ENCODE data around the gene IGFALS. TPM values are rescaled to one million over a fixed set of nuclear protein-coding genes. Genes with fewer than 3 reads are reported as not detected.

Gene IGFALS
- total RNA-seq, 1 experiment from 2014 or later = not detected

- Histone ChIP-seq H3K9me2 (ENCODE audit: insufficient read depth) (no peaks in the 10 kb centered on the region), H3K27ac (peak overlapping the region; percentile 77), H3K27me3 (ENCODE audit: insufficient read depth, low read depth) (no peaks in the 10 kb centered on the region), H3K36me3 (ENCODE audit: low read depth) (0 out of 2 replicates have a peak, but pooled peaks cover 7% of the 10 kb centered on the region), H3F3A (ENCODE audit: insufficient read depth, low read depth) (peaks cover 38% of the 10 kb centered on the region), H3K9me3 (ENCODE audit: insufficient read depth, low read depth) (no peaks in the 10 kb centered on the region), H3K4me3 (peak overlapping the region; percentile 77), H4K20me1 (ENCODE audit: insufficient read depth) (peaks cover 28% of the 10 kb centered on the region), H3K4me2 (peak overlapping the region; percentile 99), H3K4me1 (replicated peaks; ENCODE audit: insufficient read depth) (peaks cover 19% of the 10 kb centered on the region), H2AFZ (peak overlapping the region; percentile 92), H3K79me2 (ENCODE audit: low read depth) (peaks cover 39% of the 10 kb centered on the region)
- TF ChIP-seq, protein P1, sequence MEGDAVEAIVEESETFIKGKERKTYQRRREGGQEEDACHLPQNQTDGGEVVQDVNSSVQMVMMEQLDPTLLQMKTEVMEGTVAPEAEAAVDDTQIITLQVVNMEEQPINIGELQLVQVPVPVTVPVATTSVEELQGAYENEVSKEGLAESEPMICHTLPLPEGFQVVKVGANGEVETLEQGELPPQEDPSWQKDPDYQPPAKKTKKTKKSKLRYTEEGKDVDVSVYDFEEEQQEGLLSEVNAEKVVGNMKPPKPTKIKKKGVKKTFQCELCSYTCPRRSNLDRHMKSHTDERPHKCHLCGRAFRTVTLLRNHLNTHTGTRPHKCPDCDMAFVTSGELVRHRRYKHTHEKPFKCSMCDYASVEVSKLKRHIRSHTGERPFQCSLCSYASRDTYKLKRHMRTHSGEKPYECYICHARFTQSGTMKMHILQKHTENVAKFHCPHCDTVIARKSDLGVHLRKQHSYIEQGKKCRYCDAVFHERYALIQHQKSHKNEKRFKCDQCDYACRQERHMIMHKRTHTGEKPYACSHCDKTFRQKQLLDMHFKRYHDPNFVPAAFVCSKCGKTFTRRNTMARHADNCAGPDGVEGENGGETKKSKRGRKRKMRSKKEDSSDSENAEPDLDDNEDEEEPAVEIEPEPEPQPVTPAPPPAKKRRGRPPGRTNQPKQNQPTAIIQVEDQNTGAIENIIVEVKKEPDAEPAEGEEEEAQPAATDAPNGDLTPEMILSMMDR (conservative IDR thresholded peaks at IDR 0.05) = 0 out of 2 replicates have a peak, but pooled peaks have one; percentile 57
- no peak for TF ChIP-seq EZH2 (IDR thresholded peaks at IDR 0.05; ENCODE audit: low read depth)
- BruUV-seq (replicated peaks) = TSS peak; percentile 20
- DNase-seq = peak; percentile 66 to 73
- ChIA-PET POLR2A (ENCODE audit: unreplicated experiment) (interaction anchor here (0.6 to 1.4 kb wide), 4 partner anchors 9 to 51 kb away, joined by 3 to 9 read pairs (median 6); partner anchors contain the start of genes NUBP2 and SPSB3), CTCF (interaction anchor here (0.8 kb wide), 1 partner anchor 9 kb away, joined by 6 read pairs; the partner anchor contains the start of genes NUBP2 and SPSB3)
- intact Hi-C loops (cut with micrococcal nuclease; ENCODE audit: unreplicated experiment) = loop anchor here (1.0 to 5.0 kb wide), 5 partner anchors 29 to 188 kb away; partner anchors contain the start of genes JPT2, MAPK8IP3 and RPS2
Measured at GRCh38 chr16:1773703-1774447, 19.6 kb downstream of the IGFALS start.

DNA sequence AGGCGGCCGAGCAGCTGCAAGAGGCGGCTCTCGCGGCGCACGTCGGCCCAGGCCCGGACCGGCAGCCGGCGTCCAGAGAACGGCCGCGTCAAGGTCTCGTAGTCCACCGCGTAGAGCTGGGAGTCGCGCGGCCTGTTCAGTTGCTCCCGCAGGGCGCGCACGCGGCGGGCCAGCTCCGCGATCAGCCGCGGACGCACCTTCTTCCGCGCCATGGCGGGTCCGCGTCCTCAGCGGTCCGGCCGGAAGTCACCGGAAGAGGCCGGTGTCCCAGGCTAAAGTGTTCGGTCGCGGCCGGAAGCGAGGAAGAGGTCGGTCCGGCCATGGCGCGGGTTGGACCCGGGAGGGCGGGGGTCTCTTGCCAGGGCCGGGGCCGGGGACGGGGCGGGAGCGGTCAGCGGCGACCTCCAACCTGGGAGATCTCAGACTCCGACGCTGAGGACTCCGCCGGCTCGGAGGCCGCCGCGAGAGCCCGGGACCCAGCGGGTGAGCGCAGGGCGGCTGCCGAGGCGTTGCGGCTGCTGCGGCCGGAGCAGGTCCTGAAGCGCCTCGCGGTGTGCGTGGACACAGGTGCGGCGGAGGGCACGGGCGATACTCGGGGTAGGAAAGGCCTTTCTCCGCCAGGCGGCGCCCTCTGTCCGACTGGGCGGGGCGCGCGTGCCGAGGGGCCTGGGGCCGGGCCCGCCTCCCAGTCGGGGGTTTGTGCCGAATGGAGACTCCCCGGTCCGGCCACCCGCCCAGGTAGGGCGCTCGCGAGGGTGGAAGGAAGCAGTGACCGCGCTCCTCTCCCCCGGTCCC lies 20.4 kb downstream of the IGFALS start, which contains the start of gene MRPS34:
Gene MRPS34 (minus strand): TSS at position 227 of the 795 bp plus-strand sequence. CDS start 15 bp downstream, at position 212.
- BruUV-seq (replicated peaks) = no TSS peak
- H2AFZ ChIP-seq = peak within 1 kb of the TSS; percentile 92
- peak within 1 kb of the TSS; percentile 77 for H3K27ac ChIP-seq
- POLR2A ChIA-PET (ENCODE audit: unreplicated experiment) = interaction anchor here (0.5 to 1.4 kb wide), 3 partner anchors 9 to 68 kb away, joined by 3 to 8 read pairs (median 5); partner anchors contain the start of genes NUBP2 and SPSB3
- H3K9me3 ChIP-seq (ENCODE audit: insufficient read depth, low read depth) = no peaks in the 10 kb centered on the region
- DNase-seq = peak; percentile 69 to 93
- no peaks in the 10 kb centered on the region for H3K27me3 ChIP-seq (ENCODE audit: insufficient read depth, low read depth)
- H4K20me1 ChIP-seq (ENCODE audit: insufficient read depth) = peaks cover 25% of the 10 kb centered on the region
- H3K79me2 ChIP-seq (ENCODE audit: low read depth) = peaks cover 39% of the 10 kb centered on the region
- intact Hi-C loops (cut with micrococcal nuclease; ENCODE audit: unreplicated experiment) = loop anchor here (1.0 to 5.0 kb wide), 5 partner anchors 28 to 189 kb away; partner anchors contain the start of genes JPT2, MAPK8IP3 and RPS2
- 0 out of 2 replicates have a peak, but pooled peaks cover 7% of the 10 kb centered on the region for H3K36me3 ChIP-seq (ENCODE audit: low read depth)
- CTCF ChIA-PET = interaction anchor here (0.6 to 0.7 kb wide), 3 partner anchors 27 to 150 kb away, joined by 3 to 5 read pairs (median 3); no protein-coding TSS in a partner anchor
- H3K4me3 ChIP-seq = peak within 1 kb of the TSS; percentile 77
- H3F3A ChIP-seq (ENCODE audit: insufficient read depth, low read depth) = peaks cover 38% of the 10 kb centered on the region
- no peaks in the 10 kb centered on the region for H3K9me2 ChIP-seq (ENCODE audit: insufficient read depth)
- peaks cover 19% of the 10 kb centered on the region for H3K4me1 ChIP-seq (replicated peaks; ENCODE audit: insufficient read depth)
- TF ChIP-seq EZH2 (IDR thresholded peaks at IDR 0.05; ENCODE audit: low read depth) = no peak
- TF ChIP-seq, protein P1 (conservative IDR thresholded peaks at IDR 0.05) = peak; percentile 90
- H3K4me2 ChIP-seq = peak within 1 kb of the TSS; percentile 99
